Naive B cell (primary cell): ENCODE data around the gene MCEE. TPM values are rescaled to one million over a fixed set of nuclear protein-coding genes. Genes with fewer than 3 reads are reported as not detected.
"Not testable (repeated sequence)": the region's sequence is repeated elsewhere in the genome, so short reads cannot be mapped to it uniquely, and the experiment has no call there.

Experiments used
- ATAC-seq, 2 donors: fragments of 150-1000 bp; cut with Tn5 transposase; 2 replicates each; pipeline ENCODE4 v1.10.0; 2021; ENCODE audit warnings: low read depth in 2 of 2, mild to moderate bottlenecking in 2 of 2, moderate library complexity in 2 of 2
- DNase-seq: peaks from one replicate; pipeline ENCODE4 v3.0.0; 2022
- H3K27ac Mint-ChIP-seq, 6 donors: one replicate each; pipeline ENCODE4 v1.8.0; 2020 to 2022; ENCODE audit warnings: mild to moderate bottlenecking in 6 of 6, mixed read lengths in 6 of 6, moderate library complexity in 5 of 6, inconsistent platforms in 2 of 6
- H3K27me3 Mint-ChIP-seq, 3 donors: one replicate each; pipeline ENCODE4 v1.8.0; 2021 to 2022; ENCODE audit warnings: mixed read lengths in 3 of 3, mild to moderate bottlenecking in 1 of 3
- H3K36me3 Mint-ChIP-seq, 2 donors: one replicate each; pipeline ENCODE4 v1.8.0; 2020 to 2022; ENCODE audit warnings: mixed read lengths in 2 of 2, inconsistent platforms in 1 of 2, mild to moderate bottlenecking in 1 of 2
- H3K4me1 Mint-ChIP-seq, 3 donors: one replicate each; pipeline ENCODE4 v1.8.0; 2020 to 2022; ENCODE audit warnings: mixed read lengths in 3 of 3, inconsistent platforms in 1 of 3, mild to moderate bottlenecking in 1 of 3, moderate library complexity in 1 of 3
- H3K4me3 Mint-ChIP-seq, 8 donors: one replicate each; pipeline ENCODE4 v1.8.0; 2020 to 2022; ENCODE audit warnings: mild to moderate bottlenecking in 8 of 8, mixed read lengths in 8 of 8, moderate library complexity in 8 of 8, inconsistent platforms in 2 of 8
- H3K9me3 Mint-ChIP-seq, 7 donors: one replicate each; pipeline ENCODE4 v1.8.0; 2020 to 2022; ENCODE audit warnings: mixed read lengths in 7 of 7, mild to moderate bottlenecking in 5 of 7, inconsistent platforms in 2 of 7, moderate library complexity in 1 of 7
- polyA plus RNA-seq, 6 donors: library from polyadenylated mRNA; unstranded; fragments of 300-500 nt; fragmentation: Illumina TruSeq; gene quantifications; one replicate each; pipeline ENCODE4 v1.2.3, GENCODE V29; 2021; ENCODE audit warnings: low read depth in 6 of 6

Gene MCEE
- polyA plus RNA-seq, 6 donors from 2014 or later = 15.1 to 39.2 (median 30.3) TPM

GRCh38 chr2:71083752-71084312, 46.2 kb downstream of the MCEE start:
- Mint-ChIP-seq H3K4me3 (peak overlapping the region; percentile 35 to 88 (median 74)), H3K27me3 (peaks cover 6 to 28% (median 13%) of the 10 kb centered on the region in 3 donors), H3K27ac (peak overlapping the region in 4 of 6 donors; percentile 38 to 89 (median 74)), H3K4me1 (peaks cover 0 to 11% (median 3%) of the 10 kb centered on the region in 3 donors)
- not testable (repeated sequence) for DNase-seq, H3K36me3 Mint-ChIP-seq, H3K9me3 Mint-ChIP-seq
- ATAC-seq = peak in 1 of 2 donors; percentile 71

DNA sequence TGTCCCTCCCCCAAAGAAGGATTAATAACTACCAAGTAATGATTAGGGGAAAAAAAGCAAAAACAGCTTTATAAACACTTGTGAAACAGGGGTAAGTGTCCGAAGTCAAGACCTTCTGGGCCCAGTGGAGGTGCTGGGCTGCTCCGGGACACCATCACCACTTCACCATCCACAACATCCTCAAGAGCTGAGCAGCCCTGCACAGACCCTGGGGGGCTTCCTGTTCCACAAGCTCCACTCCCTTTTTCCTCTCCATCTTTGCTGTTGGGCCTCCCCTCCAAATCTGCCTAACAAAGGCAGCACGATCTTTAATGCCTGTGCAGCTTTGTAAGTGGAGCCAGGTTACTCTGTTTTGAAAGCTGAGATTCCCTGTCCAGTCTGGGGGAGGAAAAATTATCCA, 46.7 kb downstream of the MCEE start:
- H3K9me3 Mint-ChIP-seq, H3K27ac Mint-ChIP-seq, H3K36me3 Mint-ChIP-seq, ATAC-seq, DNase-seq: not testable (repeated sequence)
- Mint-ChIP-seq H3K4me3 (peak overlapping the region in 1 of 8 donors; percentile 59), H3K4me1 (peaks cover 0 to 11% (median 3%) of the 10 kb centered on the region in 3 donors), H3K27me3 (peaks cover 6 to 24% (median 8%) of the 10 kb centered on the region in 3 donors)

GRCh38 chr2:71082402-71083252, 47.4 kb downstream of the MCEE start:
- no peak for ATAC-seq

GRCh38 chr2:71078624-71079023, 51.4 kb downstream of the MCEE start:
- Mint-ChIP-seq H3K4me3 (no peak overlapping the region), H3K9me3 (no peaks in the 10 kb centered on the region), H3K4me1 (peaks cover 5 to 18% (median 14%) of the 10 kb centered on the region in 3 donors), H3K36me3 (peaks cover 13 to 26% of the 10 kb centered on the region in 2 donors), H3K27me3 (no peaks in the 10 kb centered on the region), H3K27ac (peak overlapping the region in 3 of 6 donors; percentile 53 to 82 (median 65))
- DNase-seq (no peak), ATAC-seq (no peak)

More at GRCh38 chr2:71082402-71083252, 47.4 kb downstream of the MCEE start:
- Mint-ChIP-seq H3K27ac (peak overlapping the region in 1 of 6 donors; percentile 60), H3K27me3 (peaks cover 2 to 17% (median 6%) of the 10 kb centered on the region in 3 donors), H3K36me3 (peaks cover 5 to 11% of the 10 kb centered on the region in 2 donors), H3K9me3 (no peaks in the 10 kb centered on the region), H3K4me3 (peak overlapping the region in 4 of 8 donors; percentile 19 to 59 (median 52)), H3K4me1 (peaks cover 0 to 11% (median 3%) of the 10 kb centered on the region in 3 donors)
- DNase-seq = no peak

DNA sequence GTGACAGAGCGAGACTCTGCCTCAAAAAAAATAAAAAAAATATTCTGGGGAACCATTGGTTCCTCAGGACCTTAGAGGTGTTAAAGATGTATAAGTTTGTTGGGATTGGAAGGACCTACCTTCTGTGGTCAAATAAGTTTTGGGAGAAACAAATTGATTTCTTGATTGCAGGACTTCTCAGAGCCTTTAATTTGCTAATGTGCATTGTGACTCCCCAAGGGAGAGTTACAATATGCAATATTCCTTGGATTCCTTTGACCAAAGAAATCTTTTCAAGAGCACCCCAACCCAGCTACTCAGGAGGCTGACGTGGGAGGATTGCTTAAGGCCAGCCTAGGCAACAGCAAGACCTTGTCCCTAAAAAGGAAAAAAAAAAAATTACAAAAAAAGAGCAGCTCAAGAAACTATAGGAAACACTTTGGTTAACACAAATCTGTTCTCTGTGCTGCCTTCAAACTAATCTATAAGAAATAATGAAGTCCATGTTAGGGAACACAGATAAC, 55.1 kb downstream of the MCEE start:
- no peak overlapping the region for H3K4me3 Mint-ChIP-seq
- ATAC-seq (no peak), DNase-seq (no peak)
- no peaks in the 10 kb centered on the region for H3K9me3 Mint-ChIP-seq
- peaks cover 37 to 52% (median 51%) of the 10 kb centered on the region in 3 donors for H3K4me1 Mint-ChIP-seq
- peak overlapping the region in 3 of 6 donors; percentile 61 to 92 (median 79) for H3K27ac Mint-ChIP-seq
- H3K27me3 Mint-ChIP-seq = no peaks in the 10 kb centered on the region
- peaks cover 16 to 31% of the 10 kb centered on the region in 2 donors for H3K36me3 Mint-ChIP-seq

DNA sequence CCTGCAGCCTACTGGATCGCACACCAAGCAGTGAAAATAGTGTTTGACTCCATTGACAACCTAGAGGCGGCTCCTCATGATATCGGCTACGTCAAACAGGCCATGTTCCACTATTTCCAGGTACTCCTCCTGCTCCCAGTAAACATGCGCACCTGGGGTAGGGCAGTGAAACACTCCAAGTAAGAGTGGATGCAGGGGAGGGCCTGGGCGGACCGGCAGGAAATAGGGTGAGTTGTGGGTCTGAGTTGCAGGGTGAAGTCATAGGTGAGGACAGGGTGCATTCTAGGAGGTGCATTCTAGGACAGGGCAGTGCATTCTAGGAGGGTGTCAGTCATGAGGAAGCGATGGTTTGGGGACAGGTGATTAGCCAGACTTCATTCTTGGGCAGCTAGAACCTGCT, 56.6 kb downstream of the MCEE start:
- Mint-ChIP-seq H3K27me3 (no peaks in the 10 kb centered on the region), H3K4me1 (peaks cover 45 to 63% (median 61%) of the 10 kb centered on the region in 3 donors), H3K36me3 (peaks cover 11 to 25% of the 10 kb centered on the region in 2 donors), H3K9me3 (no peaks in the 10 kb centered on the region), H3K27ac (peak overlapping the region; percentile 81 to 100 (median 95)), H3K4me3 (peak overlapping the region in 3 of 8 donors; percentile 87 to 99 (median 97))
- DNase-seq (no peak), ATAC-seq (no peak)

- no peak for ATAC-seq
These were observed 57.5 kb downstream of the MCEE start for GRCh38 chr2:71072492-71072891.

DNA sequence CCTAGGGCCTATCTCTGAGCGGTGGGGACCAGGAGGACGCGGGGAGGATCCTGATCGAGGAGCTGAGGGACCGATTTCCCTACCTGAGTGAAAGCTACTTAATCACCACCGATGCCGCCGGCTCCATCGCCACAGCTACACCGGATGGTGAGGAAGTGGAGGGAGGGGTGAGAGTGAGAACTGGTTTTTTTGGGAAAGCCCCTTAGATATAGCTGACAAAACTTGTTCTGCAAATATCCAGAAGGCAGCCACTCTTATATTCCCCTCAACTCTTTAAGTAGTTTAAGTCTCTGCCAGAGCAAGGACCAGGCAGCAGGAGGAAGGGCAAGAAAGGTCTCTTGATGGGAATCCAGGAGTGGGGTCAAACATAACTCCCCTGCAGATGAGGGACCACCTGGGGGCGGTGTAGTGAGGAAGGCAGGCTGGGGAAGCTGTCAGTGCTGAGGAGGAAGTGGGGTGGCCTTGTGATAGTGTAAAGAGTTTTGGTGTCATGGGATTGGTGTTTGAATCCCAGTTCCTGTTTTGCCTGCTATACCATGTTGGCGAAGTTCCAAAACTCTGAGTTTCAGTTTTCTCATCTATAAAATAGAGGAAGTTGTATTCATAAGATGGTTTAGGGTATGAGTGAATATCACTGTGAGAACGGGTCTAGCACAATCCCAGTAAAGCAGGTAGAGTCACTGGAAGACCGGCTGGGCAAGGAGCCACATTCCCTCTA, 58.2 kb downstream of the MCEE start:
- Mint-ChIP-seq H3K36me3 (peaks cover 11 to 13% of the 10 kb centered on the region in 2 donors), H3K9me3 (no peaks in the 10 kb centered on the region), H3K27me3 (no peaks in the 10 kb centered on the region), H3K27ac (peak overlapping the region; percentile 89 to 100 (median 100)), H3K4me1 (peaks cover 52 to 75% (median 70%) of the 10 kb centered on the region in 3 donors), H3K4me3 (peak overlapping the region; percentile 75 to 99 (median 98))
- ATAC-seq (peak; percentile 40 to 58), DNase-seq (peak; percentile 94)

More at GRCh38 chr2:71072492-71072891, 57.5 kb downstream of the MCEE start:
- H3K4me3 Mint-ChIP-seq = peak overlapping the region; percentile 75 to 99 (median 98)
- peak overlapping the region; percentile 89 to 100 (median 100) for H3K27ac Mint-ChIP-seq
- H3K4me1 Mint-ChIP-seq = peaks cover 52 to 71% (median 70%) of the 10 kb centered on the region in 3 donors
- peaks cover 11 to 20% of the 10 kb centered on the region in 2 donors for H3K36me3 Mint-ChIP-seq
- no peaks in the 10 kb centered on the region for H3K9me3 Mint-ChIP-seq
- DNase-seq = no peak
- no peaks in the 10 kb centered on the region for H3K27me3 Mint-ChIP-seq

DNA sequence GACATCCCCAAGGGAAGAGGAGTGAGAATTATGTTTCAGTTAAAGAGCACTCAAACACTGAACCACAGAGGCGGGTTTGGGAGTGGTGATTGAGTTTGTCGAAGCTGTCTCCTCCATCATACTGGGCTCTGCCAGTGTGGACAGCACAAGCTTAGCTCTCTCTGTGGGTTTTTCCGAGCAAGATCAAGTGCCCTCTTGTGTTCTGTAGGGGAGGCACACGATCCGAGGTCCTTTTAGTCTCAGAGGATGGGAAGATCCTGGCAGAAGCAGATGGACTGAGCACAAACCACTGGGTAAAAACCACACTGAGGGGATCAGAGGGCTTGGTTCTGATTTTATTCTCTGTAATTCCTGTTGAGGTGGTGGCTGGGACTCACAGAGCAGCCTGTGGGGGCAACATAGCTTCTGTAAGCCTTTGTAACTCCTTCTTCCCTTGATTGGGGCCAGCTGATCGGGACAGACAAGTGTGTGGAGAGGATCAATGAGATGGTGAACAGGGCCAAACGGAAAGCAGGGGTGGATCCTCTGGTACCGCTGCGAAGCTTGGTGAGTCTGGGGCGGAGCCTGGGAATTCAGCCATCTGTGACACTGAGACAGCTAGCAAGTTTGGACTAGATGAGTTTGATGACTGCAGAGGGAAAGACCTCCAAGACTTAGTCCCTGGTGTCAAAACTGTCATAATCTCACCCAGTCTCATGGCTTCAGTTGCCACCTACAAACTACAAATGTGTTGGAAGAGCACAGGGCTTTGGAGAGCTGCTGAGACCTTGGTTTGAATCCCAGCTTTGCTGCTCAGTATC, 59.5 kb downstream of the MCEE start:
- H3K36me3 Mint-ChIP-seq = peaks cover 11 to 13% of the 10 kb centered on the region in 2 donors
- ATAC-seq = no peak
- H3K27me3 Mint-ChIP-seq = no peaks in the 10 kb centered on the region
- H3K4me1 Mint-ChIP-seq = peaks cover 52 to 78% (median 75%) of the 10 kb centered on the region in 3 donors
- peak; percentile 55 for DNase-seq
- H3K9me3 Mint-ChIP-seq = no peaks in the 10 kb centered on the region
- H3K4me3 Mint-ChIP-seq = peak overlapping the region; percentile 87 to 99 (median 98)
- peak overlapping the region; percentile 89 to 100 (median 100) for H3K27ac Mint-ChIP-seq

DNA sequence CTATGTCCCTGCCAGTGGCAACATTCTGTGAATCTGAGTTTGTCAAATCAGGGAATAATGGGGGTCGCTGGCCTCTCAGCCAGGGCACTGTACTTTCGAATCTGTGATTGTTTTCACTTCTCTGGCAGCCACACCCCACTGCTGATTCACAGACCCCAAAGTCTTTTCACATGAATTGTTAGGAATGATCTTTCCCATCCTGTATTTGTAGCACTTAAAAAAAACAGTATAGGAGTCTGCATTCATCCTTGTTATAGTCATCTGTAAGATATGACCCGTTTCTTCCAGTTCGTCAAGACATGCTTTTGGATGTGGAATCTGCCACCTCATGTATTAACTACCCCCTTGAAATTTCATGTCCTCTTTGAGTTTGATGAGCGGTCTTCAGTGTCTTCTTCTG, 60.7 kb downstream of the MCEE start:
- no peak for ATAC-seq
- H3K9me3 Mint-ChIP-seq = no peaks in the 10 kb centered on the region
- peaks cover 10 to 12% of the 10 kb centered on the region in 2 donors for H3K36me3 Mint-ChIP-seq
- H3K4me3 Mint-ChIP-seq = peak overlapping the region; percentile 87 to 99 (median 99)
- H3K27ac Mint-ChIP-seq = peak overlapping the region; percentile 89 to 100 (median 100)
- no peak for DNase-seq
- H3K27me3 Mint-ChIP-seq = no peaks in the 10 kb centered on the region
- peaks cover 58 to 85% (median 84%) of the 10 kb centered on the region in 3 donors for H3K4me1 Mint-ChIP-seq

DNA sequence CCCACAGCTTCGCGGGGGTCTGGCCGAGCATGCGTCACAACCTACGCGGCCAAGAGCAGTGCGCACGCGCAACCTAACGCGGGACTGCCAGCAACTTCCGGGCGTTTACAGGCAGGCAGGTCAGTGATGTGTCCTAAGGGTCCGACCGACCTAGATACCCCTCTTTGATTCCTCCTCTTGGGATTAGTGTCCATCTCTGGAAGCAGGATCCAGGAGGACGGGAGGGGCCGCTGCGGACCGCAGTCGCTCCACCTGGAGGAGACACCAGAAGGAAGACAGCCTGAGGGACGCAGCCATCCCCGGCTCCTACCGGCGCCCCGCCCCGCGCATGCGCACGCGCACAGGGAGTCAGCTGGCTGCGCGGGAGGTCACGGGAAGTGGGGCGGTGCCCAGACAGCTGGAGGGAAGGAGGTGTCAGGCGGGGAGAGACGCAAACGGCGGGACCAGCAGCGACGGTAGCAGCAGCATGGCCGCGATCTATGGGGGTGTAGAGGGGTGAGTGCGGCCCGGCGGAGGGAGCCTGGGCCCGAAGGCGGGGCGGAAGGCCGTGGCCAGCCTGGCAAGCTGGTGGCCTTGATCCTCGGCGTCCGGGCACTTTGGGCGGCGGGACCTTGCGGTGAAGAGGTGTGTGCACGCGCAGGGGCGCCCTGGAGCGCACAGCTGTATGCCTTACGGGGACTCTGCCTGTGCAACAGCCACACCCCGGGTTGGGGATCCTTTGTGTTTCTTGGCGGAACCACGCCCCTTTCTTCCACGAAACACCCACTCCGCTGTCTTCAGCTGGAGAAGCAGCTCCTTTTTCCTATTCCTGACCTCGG, 61.6 kb downstream of the MCEE start, which contains the start of gene NAGK:
NAGK (plus strand) TSS at position 431 of the 818 bp plus-strand sequence; CDS start at position 467, 36 bp downstream.
- H3K27me3 Mint-ChIP-seq = no peaks in the 10 kb centered on the region
- H3K9me3 Mint-ChIP-seq = no peaks in the 10 kb centered on the region
- H3K27ac Mint-ChIP-seq = peak within 1 kb of the TSS; percentile 89 to 100 (median 100)
- peak within 1 kb of the TSS; percentile 87 to 99 (median 99) for H3K4me3 Mint-ChIP-seq
- DNase-seq (peak; percentile 100), ATAC-seq (peak; percentile 68 to 73)
- H3K4me1 Mint-ChIP-seq = peaks cover 54 to 85% (median 84%) of the 10 kb centered on the region in 3 donors
- H3K36me3 Mint-ChIP-seq = peaks cover under 1 to 3% of the 10 kb centered on the region in 2 donors
